Activated B cell treated with CpG ODN at 0.5 μM for 24 hours (primary cell): ENCODE measurements around the gene RXRG. TPM values are rescaled to one million over a fixed set of nuclear protein-coding genes. Genes with fewer than 3 reads are reported as not detected.

Source experiments
- ATAC-seq: fragments of 200-7000 bp; cut with Tn5 transposase; one replicate; pipeline ENCODE4 v1.10.0; 2021; ENCODE audit warnings: low read depth, mild to moderate bottlenecking, moderate library complexity
- CTCF ChIA-PET: fragments of 350-600 bp; sonication (Branson Sonifier 250); formaldehyde crosslinking; loops from one replicate; lab custom pipeline; 2021; ENCODE audit warnings: antibody characterized with exemption; lab: Charles Lee
- POLR2A ChIA-PET: fragments of 350-600 bp; sonication (Branson Sonifier 250); formaldehyde crosslinking; loops from one replicate; lab custom pipeline; 2021; ENCODE audit warnings: antibody characterized with exemption; lab: Charles Lee
- DNase-seq: peaks from one replicate; pipeline ENCODE4 v3.0.0; 2022
- H3K27ac Mint-ChIP-seq: one replicate; pipeline ENCODE4 v1.8.0; 2020; ENCODE audit warnings: mixed read lengths
- H3K27me3 Mint-ChIP-seq: one replicate; pipeline ENCODE4 v1.8.0; 2021; ENCODE audit warnings: mixed read lengths
- H3K36me3 Mint-ChIP-seq: one replicate; pipeline ENCODE4 v1.8.0; 2021; ENCODE audit warnings: low read depth, mixed read lengths
- H3K4me1 Mint-ChIP-seq: one replicate; pipeline ENCODE4 v1.8.0; 2021; ENCODE audit warnings: mixed read lengths
- H3K4me3 Mint-ChIP-seq: one replicate; pipeline ENCODE4 v1.8.0; 2020; ENCODE audit warnings: mild to moderate bottlenecking, mixed read lengths
- H3K9me3 Mint-ChIP-seq: one replicate; pipeline ENCODE4 v1.8.0; 2020; ENCODE audit warnings: mixed read lengths
- CTCF ChIP-seq: fragments of 200-600 bp; IDR thresholded peaks from one replicate; pipeline ENCODE4 v1.8.0; 2022; ENCODE audit warnings: antibody characterized with exemption, mild to moderate bottlenecking
- intact Hi-C: fragments of 100-400 bp; cut with micrococcal nuclease; formaldehyde crosslinking; loops from one replicate; pipeline ENCODE4 v1.15.1; 2024
- total RNA-seq: library from RNA; stranded (reverse); gene quantifications from 2 replicates; pipeline ENCODE4 v1.2.3, GENCODE V29; 2022

The RXRG gene
- total RNA-seq, 1 donor from 2014 or later = not detected

DNA sequence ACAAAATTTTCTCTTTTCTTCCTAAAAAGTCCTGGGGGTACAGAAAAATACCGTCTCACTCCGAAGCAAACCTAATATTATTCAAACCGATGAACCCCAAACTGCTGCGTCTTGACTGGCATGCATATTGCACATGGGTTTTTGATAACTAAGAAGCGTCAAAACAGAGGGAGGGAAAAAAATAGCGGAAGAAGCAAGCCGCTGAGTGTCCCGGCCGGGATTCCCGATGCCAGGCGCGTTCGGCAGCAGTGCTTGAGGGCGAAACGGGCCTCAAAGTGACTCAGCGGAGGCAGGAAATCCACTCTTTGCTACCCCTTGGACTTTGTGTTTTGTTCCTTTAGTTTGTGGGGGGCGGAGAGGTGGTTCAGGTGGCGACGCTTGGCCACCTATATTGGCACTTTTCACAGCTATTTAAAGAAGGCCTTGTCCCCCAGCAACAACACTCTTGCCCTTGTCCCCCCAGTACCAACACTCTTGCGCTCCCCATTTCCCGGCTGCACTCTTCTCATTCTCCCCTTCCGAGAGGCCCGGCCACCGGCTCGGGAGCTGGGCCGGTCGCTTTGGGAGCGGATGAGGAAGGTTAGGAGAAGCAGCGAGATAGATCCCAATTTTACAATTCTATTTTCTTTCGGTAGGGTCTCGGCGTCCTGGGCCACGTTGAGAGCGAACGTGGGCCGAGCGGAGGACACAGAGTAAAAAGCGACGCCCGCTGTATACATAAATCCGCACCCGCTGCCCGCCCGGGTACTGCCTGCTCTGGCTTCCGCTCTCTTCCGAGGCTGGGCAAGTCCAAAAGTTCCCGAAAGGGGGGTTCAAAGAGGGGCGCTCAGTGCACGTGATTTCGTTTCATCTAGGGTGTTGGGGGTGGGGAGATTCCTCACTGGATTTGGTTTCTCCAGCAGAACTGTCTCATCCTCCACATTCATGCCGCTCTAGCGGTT lies 90.9 kb downstream of the RXRG start:
- intact Hi-C loops = no loop called here
- peaks cover 3% of the 10 kb centered on the region for H3K4me1 Mint-ChIP-seq
- CTCF ChIA-PET = interaction anchor here (1.4 kb wide), 1 partner anchor 13 kb away, joined by 4 read pairs; no protein-coding TSS in a partner anchor
- H3K36me3 Mint-ChIP-seq = no peaks in the 10 kb centered on the region
- peaks cover 73% of the 10 kb centered on the region for H3K27me3 Mint-ChIP-seq
- no peaks in the 10 kb centered on the region for H3K9me3 Mint-ChIP-seq
- no peak for TF ChIP-seq CTCF
- H3K27ac Mint-ChIP-seq = no peak overlapping the region
- no peak for DNase-seq
- no peak overlapping the region for H3K4me3 Mint-ChIP-seq
- no peak for ATAC-seq
- POLR2A ChIA-PET = no interaction called here

DNA sequence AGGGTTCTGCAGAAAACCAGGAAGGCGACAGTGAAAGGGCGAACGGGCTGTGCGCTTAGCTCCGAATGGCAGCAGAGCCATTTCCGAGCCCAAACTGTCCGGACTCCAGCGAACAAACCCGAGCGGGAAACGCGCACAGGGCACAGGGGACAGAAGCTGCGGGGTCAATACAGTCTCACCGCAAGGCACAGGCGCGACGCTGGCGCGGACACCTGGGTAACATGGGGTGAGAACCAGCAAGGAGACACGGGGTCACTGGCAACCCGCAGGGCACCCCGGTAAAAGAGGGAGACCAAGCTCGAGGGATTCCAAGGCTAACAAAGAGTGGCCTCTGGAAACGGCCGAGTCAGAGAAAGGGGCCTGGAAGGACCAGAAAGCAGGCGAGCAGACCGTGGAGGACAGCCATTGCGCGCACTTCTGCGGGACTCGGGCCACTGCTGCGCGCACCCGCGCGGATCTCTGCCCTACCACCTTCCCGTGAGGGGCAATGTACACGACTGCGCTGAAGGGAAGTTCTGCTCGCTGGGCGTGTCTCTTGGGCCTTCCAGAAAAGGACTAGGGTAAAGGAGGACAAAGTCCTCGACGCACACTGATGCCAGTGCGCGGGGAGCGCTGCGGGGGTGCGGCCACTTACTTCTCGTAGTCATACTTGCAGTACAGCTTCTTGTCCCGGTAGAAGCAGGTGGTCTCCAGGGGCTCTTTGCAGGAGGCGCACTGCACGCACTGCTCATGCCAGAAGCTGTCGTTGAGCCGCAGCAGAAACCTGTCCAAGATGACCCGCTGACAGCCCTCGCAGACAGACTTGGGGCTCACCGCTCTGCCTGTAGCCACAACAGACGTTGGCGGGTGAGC lies 92.3 kb downstream of the RXRG start:
- Mint-ChIP-seq H3K36me3 (no peaks in the 10 kb centered on the region), H3K4me3 (no peak overlapping the region), H3K9me3 (no peaks in the 10 kb centered on the region), H3K27ac (no peak overlapping the region), H3K4me1 (peaks cover 3% of the 10 kb centered on the region), H3K27me3 (peaks cover 69% of the 10 kb centered on the region)
- no peak for DNase-seq
- POLR2A ChIA-PET = no interaction called here
- intact Hi-C loops = no loop called here
- no peak for ATAC-seq
- no peak for TF ChIP-seq CTCF
- CTCF ChIA-PET = interaction anchor here (0.8 kb wide), 1 partner anchor 15 kb away, joined by 4 read pairs; no protein-coding TSS in a partner anchor

GRCh38 chr1:165351863-165352441 lies 93.0 kb downstream of the RXRG start:
- peaks cover 3% of the 10 kb centered on the region for H3K4me1 Mint-ChIP-seq
- peaks cover 68% of the 10 kb centered on the region for H3K27me3 Mint-ChIP-seq
- no peaks in the 10 kb centered on the region for H3K36me3 Mint-ChIP-seq
- no peak overlapping the region for H3K4me3 Mint-ChIP-seq
- no peaks in the 10 kb centered on the region for H3K9me3 Mint-ChIP-seq
- POLR2A ChIA-PET = no interaction called here
- TF ChIP-seq CTCF = no peak
- intact Hi-C loops = no loop called here
- CTCF ChIA-PET = no interaction called here
- ATAC-seq (no peak), DNase-seq (no peak)
- no peak overlapping the region for H3K27ac Mint-ChIP-seq

Other genes starting within 250 kb of the RXRG start
- not detected in 2 replicates for gene LMX1A, start 88.4 kb downstream of the RXRG start, total RNA-seq
- gene LRRC52, start 98.9 kb upstream of the RXRG start, total RNA-seq = not detected in 2 replicates
- gene MGST3, start 186.1 kb upstream of the RXRG start, total RNA-seq = 31.3 and 33.4 TPM in 2 replicates